Vagina (tissue), 2 donors: ENCODE data around the gene ZGPAT.

ENCODE experiments used
- CTCF ChIP-seq, 3 experiments: fragments of 450-650 bp in 2 of 3; fragments of 200-600 bp in 1 of 3; sonication (generic) in 1 of 3; IDR thresholded peaks; one replicate each; pipeline ENCODE4 v1.5.1; 2017 to 2019; ENCODE audit warnings: antibody characterized with exemption in 3 of 3, mild to moderate bottlenecking in 2 of 3, moderate library complexity in 2 of 3
- POLR2A ChIP-seq, 2 donors: fragments of 450-650 bp; IDR thresholded peaks; one replicate each; pipeline ENCODE4 v1.6.1; 2017; ENCODE audit warnings: antibody characterized with exemption in 2 of 2, mild to moderate bottlenecking in 2 of 2, moderate library complexity in 2 of 2

GRCh38 chr20:63675681-63676368 is 32.0 kb upstream of the ZGPAT start:
- no peak for TF ChIP-seq CTCF (IDR thresholded peaks at IDR 0.05)
- no peak for TF ChIP-seq POLR2A (IDR thresholded peaks at IDR 0.05)
